Fibroblast of pulmonary artery (primary cell): Measurements from ENCODE around the gene CEBPE.

Source experiments
- DNase-seq: peaks from one replicate; pipeline ENCODE4 v3.0.0-alpha.2; 2010; ENCODE audit warnings: low read depth
- H3K4me3 ChIP-seq: replicated peaks from 2 replicates; pipeline ENCODE4 v1.5.1; 2011; ENCODE audit warnings: low read depth, mild to moderate bottlenecking, control low read depth, low read length, moderate library complexity
- CTCF ChIP-seq: IDR thresholded peaks from 2 replicates; pipeline ENCODE4 v1.5.1; 2011; ENCODE audit warnings: mild to moderate bottlenecking, control low read depth, low read length, inconsistent platforms; ENCODE audit errors: missing control alignments

The CEBPE gene

GRCh38 chr14:23139874-23140273, 20.8 kb upstream of the CEBPE start:
- DNase-seq: no peak
- no peak overlapping the region for H3K4me3 ChIP-seq
- TF ChIP-seq CTCF: no peak

GRCh38 chr14:23137813-23138535, 18.9 kb upstream of the CEBPE start:
- no peak overlapping the region for H3K4me3 ChIP-seq
- TF ChIP-seq CTCF: no peak
- DNase-seq: no peak

GRCh38 chr14:23137192-23137812, 18.2 kb upstream of the CEBPE start:
- DNase-seq: no peak
- TF ChIP-seq CTCF: no peak
- H3K4me3 ChIP-seq: no peak overlapping the region

- TF ChIP-seq CTCF: no peak
- DNase-seq: no peak
- no peak overlapping the region for H3K4me3 ChIP-seq
Measured at GRCh38 chr14:23136566-23137133, 17.6 kb upstream of the CEBPE start.

- TF ChIP-seq CTCF: no peak
- no peak for DNase-seq
Measured at GRCh38 chr14:23132970-23133369, 13.9 kb upstream of the CEBPE start.

GRCh38 chr14:23131482-23131881, 12.4 kb upstream of the CEBPE start:
- TF ChIP-seq CTCF: no peak
- H3K4me3 ChIP-seq: no peak overlapping the region
- DNase-seq: no peak

More at GRCh38 chr14:23132970-23133369, 13.9 kb upstream of the CEBPE start:
- H3K4me3 ChIP-seq: no peak overlapping the region
